ENCODE data around the gene AMZ2.
A peak's percentile ranks its signal among the peaks of the same experiment; 100 is the strongest.
"Not testable (repeated sequence)": the region's sequence is repeated elsewhere in the genome, so short reads cannot be mapped to it uniquely, and the experiment has no call there.

AMZ2 gene, protein sequence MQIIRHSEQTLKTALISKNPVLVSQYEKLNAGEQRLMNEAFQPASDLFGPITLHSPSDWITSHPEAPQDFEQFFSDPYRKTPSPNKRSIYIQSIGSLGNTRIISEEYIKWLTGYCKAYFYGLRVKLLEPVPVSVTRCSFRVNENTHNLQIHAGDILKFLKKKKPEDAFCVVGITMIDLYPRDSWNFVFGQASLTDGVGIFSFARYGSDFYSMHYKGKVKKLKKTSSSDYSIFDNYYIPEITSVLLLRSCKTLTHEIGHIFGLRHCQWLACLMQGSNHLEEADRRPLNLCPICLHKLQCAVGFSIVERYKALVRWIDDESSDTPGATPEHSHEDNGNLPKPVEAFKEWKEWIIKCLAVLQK

DNA sequence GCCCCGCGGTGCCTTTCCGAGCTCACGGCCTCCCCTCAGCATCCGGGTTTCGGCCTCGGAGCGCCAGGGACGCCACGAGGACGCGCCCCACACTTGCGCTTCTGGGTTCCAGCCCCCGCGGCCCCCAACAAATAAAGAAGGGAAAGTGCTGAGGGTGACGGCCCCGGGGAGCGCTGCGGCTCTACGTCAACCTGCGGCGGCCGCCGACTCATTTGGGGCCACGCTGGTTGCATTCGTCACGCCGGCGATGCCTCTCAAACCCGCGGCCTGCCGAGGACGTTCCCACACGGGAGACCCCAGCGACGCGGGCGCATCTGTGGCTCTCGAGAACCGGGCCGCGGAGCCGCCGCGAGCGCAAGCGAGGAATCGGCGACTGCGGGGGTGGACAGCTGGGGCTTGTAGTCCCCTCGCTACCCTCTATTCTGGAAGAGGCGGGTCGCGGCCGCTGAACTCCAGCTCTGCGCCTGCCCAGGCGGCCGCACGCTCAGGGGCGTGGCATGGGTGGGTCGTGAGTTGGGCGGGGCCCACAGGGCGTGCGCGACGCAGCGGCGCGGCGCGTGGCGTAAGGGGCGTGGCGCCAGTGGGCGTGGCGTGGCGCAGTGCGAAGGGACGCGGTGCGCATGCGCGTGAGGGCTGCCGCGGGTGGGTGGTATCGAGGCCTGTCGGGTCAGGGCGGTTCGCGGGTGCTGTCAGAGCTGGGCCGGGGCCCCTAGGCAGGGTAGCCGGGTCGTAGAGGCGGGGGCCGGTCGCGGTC lies at the start of gene AMZ2:
Gene AMZ2, plus strand, starts transcription at position 599 of the 754 bp plus-strand sequence. CDS start 2,145 bp downstream, outside the sequence.
- DNase-seq = peak; percentile 60

DNA sequence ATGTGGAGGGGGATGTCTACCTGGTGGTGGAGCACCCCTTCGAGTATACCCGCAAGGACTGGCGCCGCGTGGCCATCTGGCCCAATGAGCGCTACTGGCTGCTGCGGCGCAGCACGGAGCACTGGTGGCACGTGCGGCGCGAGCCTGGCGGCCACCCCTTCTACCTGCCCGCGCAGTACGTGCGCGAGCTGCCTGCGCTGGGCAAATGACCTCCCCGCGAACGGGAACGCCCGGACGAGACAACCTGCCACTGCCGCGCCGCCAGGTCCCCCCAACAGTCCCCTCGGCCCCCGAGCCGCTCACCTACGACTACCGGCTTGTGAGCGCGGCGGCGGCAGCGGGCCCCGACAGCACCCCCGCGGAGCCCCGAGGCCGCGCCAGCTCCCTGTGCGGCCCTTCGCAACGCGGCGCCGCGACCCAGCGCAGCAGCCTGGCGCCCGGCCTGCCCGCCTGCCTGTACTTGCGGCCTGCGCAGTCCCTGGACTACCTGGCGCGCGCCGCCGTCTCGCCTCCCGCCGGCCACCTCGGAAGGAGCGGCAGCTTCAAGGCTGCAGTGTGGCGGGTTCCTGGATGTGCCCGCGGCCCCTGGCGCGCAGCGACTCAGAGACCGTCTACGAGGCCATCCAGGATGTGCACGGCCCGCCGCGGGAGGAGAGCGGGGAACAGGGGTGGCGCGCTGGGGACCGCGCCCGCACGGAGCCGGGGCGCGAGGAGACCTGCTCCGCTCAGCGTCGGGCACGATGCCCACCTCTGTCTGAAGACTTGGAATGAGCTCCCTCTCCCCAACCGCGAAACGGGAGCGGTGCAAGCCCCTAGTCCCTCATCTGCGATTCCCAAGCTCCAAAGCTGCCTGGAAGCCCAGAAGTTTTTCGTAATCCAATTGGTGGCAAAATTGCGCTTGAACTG lies 48.7 kb upstream of the AMZ2 start:
- no peak for DNase-seq

DNA sequence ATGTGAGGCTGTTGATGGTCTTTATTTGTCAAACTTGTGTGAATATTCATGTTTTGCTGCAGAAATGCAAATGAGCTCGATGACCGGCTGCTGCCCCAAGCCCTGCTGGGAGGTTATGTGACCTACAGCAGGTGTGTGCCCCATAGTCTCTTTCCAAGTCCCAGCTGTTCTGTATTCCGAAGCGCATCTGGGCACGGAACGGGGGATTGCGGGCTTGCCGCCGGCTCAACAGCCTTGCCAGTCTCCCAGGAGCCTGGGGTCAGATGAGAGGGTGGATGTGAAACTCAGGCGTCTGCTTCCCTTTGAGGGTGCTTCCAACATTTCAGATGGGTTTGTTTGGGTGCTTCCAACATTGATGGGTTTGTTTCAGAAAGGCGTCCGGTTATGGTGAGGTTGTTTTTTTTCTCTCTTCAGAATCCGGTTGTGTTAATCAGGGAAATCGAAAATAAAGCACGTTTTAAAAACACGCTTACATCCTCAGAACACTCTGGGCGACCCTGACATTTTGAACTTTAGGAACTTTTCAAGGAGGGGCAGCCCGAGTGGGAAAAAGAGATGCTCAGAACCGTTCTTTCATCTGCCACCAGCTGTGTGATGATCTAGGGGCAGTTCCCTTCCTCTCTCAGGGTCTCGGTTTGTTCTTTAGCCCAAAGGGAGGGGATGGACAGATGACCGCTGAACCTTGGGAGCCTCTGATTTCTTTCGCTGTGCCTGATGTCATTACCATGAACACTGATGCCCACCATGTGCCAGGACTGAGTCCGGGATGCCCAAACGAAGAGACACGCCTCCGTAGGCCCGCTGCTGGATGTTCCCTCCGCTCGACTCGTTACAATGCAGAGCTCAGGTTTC lies 47.8 kb upstream of the AMZ2 start:
- no peak for DNase-seq

DNA sequence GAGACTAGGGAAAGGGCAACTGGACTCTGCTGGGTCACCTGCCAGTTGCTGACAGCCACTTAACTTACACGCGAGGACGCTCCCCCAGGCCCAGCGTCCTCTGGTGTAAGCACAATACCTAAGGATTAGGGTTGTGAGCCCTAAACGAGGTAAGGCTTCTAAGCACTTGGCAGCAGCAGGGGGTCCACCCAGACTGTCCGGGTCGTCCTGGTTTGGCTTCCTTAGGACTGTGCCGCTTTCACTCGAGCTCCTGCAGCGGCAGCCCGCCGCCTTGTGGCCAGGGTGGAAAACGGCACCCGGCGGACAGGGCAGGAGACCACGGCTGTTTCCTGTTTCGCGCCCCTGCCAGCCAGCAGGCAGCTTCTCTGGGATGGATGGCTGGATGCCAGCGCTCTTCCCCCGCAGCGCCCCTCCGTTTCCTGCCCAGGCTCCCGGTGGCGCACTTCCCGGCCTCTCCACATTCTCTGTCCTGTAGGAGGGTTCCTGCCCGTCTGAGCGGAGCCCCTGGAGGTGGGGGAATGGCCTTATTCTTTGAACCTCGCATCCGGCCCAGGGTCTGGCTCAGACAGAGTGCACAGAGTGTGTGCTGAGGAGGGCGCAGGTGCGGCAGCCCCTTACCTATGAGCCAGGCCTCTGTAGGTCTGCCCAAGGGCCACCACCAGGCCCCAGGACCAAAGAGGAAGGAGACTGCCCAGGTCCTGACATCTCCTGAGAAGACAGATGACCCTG lies 47.0 kb upstream of the AMZ2 start:
- DNase-seq = no peak

DNA sequence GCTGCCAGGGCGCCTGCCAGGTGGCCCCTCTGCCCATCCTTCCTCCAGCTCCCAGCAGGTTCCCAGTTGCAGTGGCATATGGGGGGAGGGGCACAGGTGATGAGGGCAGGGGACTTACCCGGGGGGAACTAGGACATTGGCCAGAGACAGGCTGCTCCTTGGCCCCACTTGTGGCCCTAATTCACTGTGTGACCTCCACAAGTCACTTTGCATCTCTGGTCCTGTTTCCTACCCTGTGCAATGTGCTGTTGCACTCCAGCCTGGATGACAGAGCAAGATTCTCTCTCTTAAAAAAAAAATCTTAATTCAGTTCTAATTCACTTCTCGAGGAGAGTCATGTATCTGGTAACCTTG lies 46.4 kb upstream of the AMZ2 start:
- not testable (repeated sequence) for DNase-seq

DNA sequence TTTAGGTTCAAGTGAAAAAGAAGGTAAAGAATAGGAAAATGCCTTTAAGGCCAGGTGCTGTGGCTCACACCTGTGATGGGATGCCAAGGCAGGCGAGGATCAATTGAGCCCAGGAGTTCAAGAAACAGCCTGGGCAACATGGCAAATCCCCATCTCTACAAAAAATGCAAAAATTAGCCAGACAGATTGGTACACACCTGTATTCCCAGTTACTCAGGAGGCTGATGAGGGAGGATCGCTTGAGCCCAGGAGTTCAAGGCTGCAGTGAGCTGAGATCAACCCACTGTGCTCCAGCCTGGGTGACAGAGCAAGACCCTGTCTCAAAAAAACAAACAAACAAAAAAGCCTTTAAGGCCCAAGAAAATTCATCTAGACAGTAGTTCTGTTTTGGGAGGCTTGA lies 45.5 kb upstream of the AMZ2 start:
- not testable (repeated sequence) for DNase-seq

DNA sequence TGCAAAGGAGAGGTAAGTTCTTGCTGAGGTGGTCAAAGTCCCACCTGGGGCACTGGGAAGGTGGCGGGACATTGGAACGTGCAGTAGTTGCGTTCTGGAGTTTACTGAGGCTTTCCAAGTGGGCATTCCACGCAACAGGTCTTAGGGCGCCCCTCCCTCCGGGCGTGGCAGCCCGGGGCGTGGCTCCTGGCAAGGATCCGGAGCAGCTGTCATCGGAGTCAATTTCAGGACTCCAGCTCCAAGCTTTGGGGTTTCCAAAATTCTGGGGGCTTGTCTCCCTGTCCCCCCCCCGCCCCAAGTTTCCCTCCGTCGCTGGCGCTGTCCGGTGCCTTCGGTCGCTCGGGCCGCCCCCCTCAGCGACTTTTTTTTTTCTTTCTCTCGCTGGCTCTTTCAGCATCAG lies 43.1 kb upstream of the AMZ2 start:
- DNase-seq = no peak

DNA sequence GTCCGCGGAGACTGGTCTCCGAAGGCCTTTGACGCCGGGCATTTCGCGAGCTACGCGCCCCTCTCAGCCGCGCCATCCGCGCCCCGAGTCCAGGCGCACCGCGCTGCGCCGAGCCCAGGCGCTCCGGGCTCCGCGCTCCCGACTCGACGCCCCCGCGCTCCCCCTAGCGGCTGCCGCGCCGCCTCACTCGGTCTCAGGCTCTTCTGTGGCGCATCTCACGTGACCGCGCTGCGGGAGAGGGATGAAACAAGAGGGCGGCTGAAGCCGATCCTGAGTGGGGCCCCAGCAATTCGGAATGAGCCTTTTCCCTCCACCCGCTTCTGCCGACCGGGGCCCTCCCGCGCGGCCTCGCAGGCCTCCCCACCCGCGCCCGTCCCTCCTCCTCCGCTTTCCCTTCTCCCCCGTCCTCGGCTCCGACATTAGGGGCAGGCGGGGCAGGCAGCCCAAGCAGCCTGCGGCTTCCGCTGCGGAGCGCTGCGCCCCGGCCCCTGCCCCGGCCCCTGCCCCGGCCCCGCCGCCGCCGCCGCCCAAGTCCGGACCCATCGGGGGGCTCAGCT lies 42.5 kb upstream of the AMZ2 start:
- DNase-seq = peak; percentile 70

DNA sequence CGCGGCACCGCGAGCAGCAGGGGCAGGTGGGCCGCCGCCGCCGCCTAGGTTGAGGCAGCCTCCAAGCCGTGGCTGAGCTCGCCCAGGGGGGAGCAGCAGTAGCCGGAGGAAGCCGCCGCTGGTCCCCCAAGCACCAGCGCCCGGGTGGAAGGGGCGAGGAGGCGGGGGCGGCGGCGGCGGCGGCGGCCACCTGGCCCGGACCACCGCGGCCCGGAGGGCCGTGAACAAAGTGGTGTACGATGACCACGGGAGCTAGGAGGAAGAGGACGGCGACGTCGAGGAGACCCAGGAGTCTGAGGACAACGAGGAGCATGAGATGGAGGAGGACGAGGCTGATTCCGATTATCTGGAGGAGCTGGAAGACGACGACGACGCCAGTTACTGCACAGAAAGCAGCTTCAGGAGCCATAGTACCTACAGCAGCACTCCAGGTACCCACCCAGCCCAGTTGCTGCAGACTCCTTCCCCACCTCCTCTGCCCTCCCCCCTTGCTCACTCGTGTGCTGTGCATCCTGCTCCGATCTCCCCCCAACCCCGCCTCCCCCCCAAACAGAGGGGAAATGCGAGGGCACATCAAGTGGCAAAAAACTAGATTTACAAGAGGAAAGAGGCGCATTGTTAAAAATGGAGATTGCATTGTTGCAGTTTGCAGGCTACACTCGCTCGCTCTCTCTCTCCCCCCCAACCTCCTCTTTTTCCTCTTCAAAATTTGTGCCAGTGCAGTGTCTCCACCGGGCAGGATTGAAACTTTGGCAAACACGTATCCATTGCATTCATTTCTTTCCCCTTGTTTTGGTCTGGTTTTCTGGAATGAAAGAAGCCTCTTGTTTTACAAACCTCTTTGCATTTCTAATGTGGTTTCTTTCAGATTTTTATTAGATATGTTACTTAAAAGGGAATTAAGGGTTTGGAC lies 41.8 kb upstream of the AMZ2 start:
- no peak for DNase-seq

DNA sequence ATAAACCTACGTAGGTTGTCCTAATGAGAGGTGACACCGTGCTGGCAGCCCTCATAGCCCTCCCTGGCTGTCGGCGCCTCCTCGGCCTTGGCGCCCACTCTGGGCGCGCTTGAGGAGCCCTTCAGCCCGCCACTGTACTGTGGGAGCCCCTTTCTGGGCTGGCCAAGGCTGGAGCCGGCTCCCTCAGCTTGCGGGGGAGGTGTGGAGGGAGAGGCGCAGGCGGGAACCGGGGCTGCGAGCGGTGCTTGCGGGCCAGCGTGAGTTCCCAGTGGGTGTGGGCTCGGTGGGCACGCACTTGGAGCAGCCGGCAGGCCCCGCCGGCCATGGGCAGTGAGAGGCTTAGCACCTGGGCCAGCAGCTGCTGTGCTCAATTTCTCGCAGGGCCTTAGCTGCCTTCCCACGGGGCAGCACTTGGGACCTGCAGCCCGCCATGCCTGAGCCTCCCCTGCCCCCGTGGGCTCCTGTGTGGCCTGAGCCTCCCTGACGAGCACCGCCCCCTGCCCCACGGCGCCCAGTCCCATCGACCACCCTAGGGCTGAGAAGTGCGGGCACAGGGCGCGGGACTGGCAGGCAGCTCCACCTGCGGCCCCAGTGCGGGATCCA lies 40.1 kb upstream of the AMZ2 start:
- no peak for DNase-seq

DNA sequence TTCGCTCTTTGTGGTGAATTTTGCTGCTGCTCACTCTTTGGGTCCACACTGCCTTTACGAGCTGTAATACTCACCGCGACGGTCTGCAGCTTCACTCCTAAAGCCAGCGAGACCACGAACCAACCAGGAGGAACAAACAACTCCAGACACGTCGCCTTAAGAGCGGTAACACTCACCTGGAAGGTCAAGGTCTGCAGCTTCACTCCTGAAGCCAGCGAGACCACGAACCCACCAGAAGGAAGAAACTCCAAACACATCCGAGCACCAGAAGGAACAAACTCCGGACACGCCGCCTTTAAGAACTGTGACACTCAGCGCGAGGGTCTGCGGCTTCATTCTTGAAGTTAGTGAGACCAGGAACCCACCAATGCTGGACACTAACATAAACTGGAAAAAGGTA lies 39.2 kb upstream of the AMZ2 start:
- DNase-seq = not testable (repeated sequence)

DNA sequence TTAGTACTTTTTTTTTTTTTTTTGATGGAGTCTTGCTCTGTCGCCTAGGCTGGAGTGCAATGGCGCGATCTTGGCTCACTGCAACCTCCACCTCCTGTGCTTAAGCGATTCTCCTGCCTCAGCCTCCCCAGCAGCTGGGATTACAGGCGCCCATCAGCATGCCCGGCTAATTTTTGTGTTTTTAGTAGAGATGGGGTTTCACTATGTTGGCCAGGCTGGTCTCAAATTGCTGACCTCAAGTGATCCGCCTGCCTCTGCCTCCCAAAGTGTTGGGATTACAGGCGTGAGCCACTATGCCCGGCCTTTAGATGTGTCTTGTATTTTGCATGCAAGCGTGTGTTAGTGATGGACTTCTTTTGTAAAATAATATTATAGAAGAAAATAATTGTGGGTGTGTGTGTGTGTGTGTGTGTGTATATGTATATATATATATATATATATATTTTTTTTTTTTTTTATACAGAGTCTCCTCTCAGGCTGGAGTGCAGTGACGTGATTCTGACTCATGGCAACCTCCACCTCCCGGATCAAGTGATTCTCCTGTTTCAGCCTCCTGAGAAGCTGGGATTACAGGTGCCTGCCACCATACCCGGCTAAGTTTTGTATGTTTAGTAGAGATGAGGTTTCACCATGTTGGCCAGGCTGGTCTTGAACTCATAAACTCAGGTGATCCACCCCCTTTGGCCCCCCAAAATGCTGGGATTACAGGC lies 38.5 kb upstream of the AMZ2 start:
- not testable (repeated sequence) for DNase-seq

DNA sequence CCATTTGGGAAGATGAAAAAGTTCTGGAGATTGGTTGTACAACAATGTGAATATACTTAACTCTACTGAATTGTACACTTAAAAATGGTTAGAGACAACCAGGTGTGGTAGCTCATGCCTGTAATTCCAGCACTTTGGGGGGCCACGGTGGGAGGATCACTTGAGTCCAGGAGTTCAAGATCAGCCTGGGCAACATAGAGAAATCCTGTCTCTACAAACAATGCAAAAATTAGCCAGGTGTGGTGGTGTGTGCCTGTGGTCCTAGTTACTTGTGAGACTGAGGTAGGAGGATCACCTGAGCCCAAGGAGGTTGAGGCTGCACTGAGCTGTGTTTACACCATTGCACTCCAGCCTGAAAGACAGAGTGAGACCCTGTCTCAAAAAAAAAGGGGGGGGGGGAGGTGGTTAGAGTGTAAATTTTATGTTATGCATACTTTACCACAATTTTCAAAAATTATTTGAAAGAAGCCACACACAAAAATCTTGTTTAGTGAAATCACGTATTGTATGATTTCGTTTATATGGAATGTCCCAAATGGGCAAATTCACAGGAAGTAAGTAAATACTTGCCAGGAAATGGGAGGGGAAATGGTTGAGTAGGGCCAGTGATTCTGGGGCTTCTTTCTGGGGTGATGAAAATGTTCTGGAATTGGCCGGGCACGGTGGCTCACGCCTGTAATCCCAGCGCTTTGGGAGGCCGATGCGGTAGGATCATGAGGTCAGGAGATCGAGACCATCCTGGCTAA lies 37.1 kb upstream of the AMZ2 start:
- DNase-seq = no peak

DNA sequence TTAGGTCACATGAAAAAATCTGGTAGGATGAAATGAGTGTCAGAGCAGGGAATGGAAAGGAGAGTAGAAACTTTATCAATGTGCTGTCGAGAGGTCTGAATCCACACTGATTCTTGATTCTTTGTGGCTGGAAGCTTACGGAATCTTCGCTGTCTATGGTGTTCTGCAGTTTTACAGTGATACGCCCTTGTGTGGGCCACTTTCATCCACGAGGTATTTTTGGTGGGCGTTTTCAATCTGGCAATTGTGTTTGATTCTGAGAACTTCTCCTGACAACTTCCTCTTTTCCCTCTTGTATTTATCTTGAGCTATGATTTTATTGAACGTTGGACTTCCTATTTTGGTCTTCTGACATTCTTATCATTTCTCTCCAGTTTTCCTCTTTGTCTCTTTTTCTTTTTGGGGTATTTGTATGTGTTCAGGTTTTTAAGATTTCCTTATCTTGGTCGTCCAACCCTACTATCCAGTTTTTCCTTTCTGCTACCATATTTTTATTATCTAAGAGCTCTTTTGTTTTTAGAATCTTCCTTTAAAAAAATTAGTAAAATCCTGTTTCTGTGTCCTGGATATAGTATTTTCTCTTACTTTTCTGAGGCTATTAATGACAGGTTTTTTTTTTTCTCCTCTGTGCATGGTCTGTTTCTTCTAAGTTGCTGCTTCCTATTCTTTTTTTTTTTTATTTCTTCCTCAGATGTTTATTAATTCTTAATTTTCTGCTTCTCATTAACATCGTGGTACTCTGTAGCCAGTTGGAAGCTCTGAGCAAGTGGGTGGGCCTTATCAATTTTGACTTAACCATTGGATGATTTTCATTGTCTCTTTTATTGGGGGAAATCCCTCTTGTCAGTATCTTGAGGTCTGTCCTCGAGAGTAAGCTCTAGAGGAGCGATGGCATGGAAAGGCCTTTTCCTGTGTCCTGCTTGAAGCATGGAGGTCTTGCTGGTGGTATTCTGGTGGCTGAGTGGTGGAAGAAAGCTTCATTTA lies 34.1 kb upstream of the AMZ2 start:
- DNase-seq = not testable (repeated sequence)

DNA sequence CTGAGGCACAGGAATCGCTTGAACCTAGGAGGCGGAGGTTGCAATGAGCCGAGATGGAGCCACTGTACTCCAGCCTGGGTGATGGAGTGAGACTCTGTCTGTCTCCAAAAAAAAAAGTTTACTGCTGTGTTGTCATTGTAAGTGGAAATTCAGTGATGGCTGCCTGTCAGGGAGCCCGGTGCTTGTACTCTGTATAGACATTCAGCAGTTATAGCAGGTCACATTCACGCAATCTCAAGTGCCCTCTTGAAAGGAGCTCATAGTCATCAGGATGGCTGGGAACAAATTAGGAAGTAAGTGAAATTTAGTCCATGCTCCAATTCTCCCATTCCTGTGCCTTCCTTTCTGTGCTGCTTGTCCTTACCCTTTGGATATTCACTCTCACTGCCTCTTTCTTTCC lies 32.4 kb upstream of the AMZ2 start:
- not testable (repeated sequence) for DNase-seq

DNA sequence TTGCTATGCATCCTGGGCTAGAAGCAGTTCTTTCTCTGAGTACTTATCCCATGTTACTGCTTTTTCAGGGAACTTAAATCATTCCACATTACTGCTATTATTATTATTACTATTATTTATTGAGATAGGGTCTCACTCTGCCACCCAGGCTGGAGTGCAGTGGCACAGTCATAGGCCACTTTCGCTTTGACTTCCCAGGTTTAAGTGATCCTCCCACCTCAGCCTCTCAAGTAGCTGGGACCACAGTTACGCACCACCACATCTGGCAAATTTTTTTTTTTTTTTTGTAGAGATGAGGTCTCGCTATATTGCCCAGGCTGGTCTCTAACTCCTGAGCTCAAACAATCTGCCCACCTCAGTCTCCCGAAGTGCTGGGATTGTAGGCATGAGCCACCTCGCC lies 28.4 kb upstream of the AMZ2 start:
- not testable (repeated sequence) for DNase-seq

DNA sequence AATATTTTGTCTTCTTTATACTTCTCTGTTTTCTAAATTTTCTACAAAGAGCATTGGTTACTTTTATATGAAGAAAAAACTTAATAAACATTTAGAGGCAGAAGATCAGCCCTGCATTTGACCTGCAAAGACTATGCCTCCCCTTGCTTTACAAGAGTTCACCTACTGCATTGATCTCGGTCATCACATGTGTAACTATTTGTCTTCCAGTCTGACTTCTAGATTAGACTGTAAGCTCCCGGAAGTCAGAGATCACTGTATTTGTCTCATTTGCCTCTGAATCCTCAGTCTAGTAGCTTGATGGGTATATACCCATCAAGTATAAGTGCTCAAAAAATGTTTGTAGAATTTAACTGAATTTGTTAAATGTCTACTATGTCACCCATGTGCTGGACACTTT lies 27.7 kb upstream of the AMZ2 start:
- not testable (repeated sequence) for DNase-seq
